GM12874 (cell line): ENCODE measurements around the gene RPTOR.

Experiments
- CTCF ChIP-seq: IDR thresholded peaks from 2 replicates; pipeline ENCODE4 v1.5.1; 2011; ENCODE audit warnings: low read depth, mild to moderate bottlenecking, control low read depth, low read length, moderate library complexity; ENCODE audit not compliant: insufficient read depth

The RPTOR gene

GRCh38 chr17:80950466-80951120 is 406.0 kb downstream of the RPTOR start:
- TF ChIP-seq CTCF, result no peak

- no peak for TF ChIP-seq CTCF
These were observed 406.8 kb downstream of the RPTOR start for GRCh38 chr17:80951121-80952090.

- TF ChIP-seq CTCF, result no peak
These were observed 407.7 kb downstream of the RPTOR start for GRCh38 chr17:80952291-80952690.

GRCh38 chr17:80953471-80954315 is 409.1 kb downstream of the RPTOR start:
- no peak for TF ChIP-seq CTCF

- no peak for TF ChIP-seq CTCF
These were observed 410.4 kb downstream of the RPTOR start for GRCh38 chr17:80955078-80955477.

GRCh38 chr17:80955671-80956280 is 411.1 kb downstream of the RPTOR start:
- TF ChIP-seq CTCF, result no peak
